Epithelial cell of esophagus (primary cell): Measurements from ENCODE around the gene TIMMDC1.

Experiments
- DNase-seq: peaks from one replicate; pipeline ENCODE4 v3.0.0; 2010; ENCODE audit warnings: low read depth
- H3K4me3 ChIP-seq: 2 replicates; pipeline ENCODE4 v1.5.1; 2011; ENCODE audit warnings: mild to moderate bottlenecking, low read length, control low read depth
- CTCF ChIP-seq: IDR thresholded peaks from 2 replicates; pipeline ENCODE4 v1.5.1; 2011; ENCODE audit warnings: low read depth, mild to moderate bottlenecking, low read length, control low read depth, inconsistent platforms; ENCODE audit not compliant: insufficient read depth; ENCODE audit errors: missing control alignments

TIMMDC1 gene

GRCh38 chr3:119527714-119528113 lies 29.4 kb downstream of the TIMMDC1 start:
- H3K4me3 ChIP-seq: no peak overlapping the region
- no peak for TF ChIP-seq CTCF
- no peak for DNase-seq

DNA sequence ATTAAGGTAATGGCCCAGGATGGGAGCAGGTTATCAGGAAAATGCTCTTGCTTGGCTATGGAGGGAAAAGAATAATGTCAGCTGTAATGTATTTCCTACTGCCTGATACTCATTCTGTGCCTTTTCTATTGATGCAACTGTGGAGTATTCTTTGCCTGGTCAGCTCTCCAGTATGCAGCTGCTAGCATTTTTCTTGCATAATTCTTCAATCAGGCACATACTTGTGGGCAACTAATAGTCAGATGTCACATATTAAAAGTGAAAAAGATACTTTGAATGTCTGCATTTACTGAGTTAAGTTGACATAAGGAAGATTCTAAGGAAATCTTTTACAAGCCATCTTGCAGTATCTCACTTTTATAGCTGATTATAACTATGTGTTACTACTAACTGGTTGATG lies 31.5 kb downstream of the TIMMDC1 start:
- TF ChIP-seq CTCF: no peak
- H3K4me3 ChIP-seq: no peak overlapping the region
- peak; percentile 9 for DNase-seq

DNA sequence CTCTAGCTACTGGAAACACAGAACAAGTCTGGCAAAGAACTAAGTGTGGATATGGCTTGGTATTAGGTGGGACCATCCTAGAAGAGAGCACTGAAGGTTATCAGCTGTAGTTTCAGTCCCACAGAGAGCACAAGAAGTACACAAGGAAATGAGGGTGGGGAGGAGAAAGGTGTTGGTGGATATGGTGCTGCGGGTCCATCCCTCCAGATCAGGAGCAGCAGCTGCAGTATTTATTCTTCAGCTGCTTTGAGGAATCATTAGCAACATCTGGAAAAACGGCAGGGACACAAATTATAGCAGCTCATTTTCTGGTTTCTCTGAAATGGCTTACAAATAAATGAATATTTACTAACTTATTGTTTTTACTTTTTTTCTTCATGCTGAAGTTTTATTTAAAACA lies 32.1 kb downstream of the TIMMDC1 start:
- TF ChIP-seq CTCF: no peak
- no peak for DNase-seq
- no peak overlapping the region for H3K4me3 ChIP-seq

GRCh38 chr3:119531151-119531550 lies 32.8 kb downstream of the TIMMDC1 start:
- DNase-seq: no peak
- no peak overlapping the region for H3K4me3 ChIP-seq
- no peak for TF ChIP-seq CTCF

GRCh38 chr3:119534296-119534695 lies 35.9 kb downstream of the TIMMDC1 start:
- DNase-seq: no peak
- TF ChIP-seq CTCF: no peak

GRCh38 chr3:119536757-119537156 lies 38.4 kb downstream of the TIMMDC1 start:
- DNase-seq: no peak
- TF ChIP-seq CTCF: no peak
- no peak overlapping the region for H3K4me3 ChIP-seq

More at GRCh38 chr3:119534296-119534695, 35.9 kb downstream of the TIMMDC1 start:
- H3K4me3 ChIP-seq: no peak overlapping the region

DNA sequence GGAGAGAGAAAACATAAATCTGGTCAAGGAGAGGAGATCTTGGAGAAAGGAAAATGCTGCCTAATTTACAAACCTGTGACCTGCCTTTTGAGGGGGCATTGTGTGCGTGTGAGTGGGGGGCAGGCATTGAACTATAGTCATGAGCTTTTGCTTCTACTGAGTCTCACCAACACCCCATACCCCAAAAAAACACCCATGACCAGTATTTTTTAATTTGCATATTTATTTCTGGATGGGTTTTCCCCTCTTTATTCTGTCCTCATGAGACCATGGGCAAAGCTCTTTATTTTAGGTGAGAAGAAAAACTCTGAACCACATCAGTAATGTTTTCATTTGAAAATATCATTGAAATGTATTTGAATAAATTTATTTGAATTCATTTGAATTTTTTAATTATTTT lies 40.4 kb downstream of the TIMMDC1 start:
- DNase-seq: no peak
- no peak for TF ChIP-seq CTCF
- no peak overlapping the region for H3K4me3 ChIP-seq
